ENCODE measurements around the gene PUM2.

GRCh38 chr2:20208476-20208859 lies 142.2 kb downstream of the PUM2 start:
- TF ChIP-seq CTCF (IDR thresholded peaks at IDR 0.05 in 4 of 5, conservative IDR thresholded peaks at IDR 0.05 in 1 of 5) (no peak), POLR2A (IDR thresholded peaks at IDR 0.05) (no peak)

Data from gastrocnemius medialis (tissue), 4 donors.